B cell (primary cell): ENCODE measurements around the gene STK35.

Source experiments
- CTCF ChIP-seq: fragments of 200-600 bp; IDR thresholded peaks from one replicate; pipeline ENCODE4 v1.8.0; 2022; ENCODE audit warnings: antibody characterized with exemption, mild to moderate bottlenecking
- EZH2 ChIP-seq: IDR thresholded peaks from 2 replicates; pipeline ENCODE4 v1.6.1; 2012; ENCODE audit warnings: borderline replicate concordance, low read depth, mild to moderate bottlenecking, moderate library complexity, low read length; ENCODE audit not compliant: insufficient read depth, poor library complexity, severe bottlenecking

- TF ChIP-seq CTCF = no peak
- TF ChIP-seq EZH2 = no peak
Observed at GRCh38 chr20:2089447-2089846, 12.2 kb upstream of the STK35 start.
